GM19452 (cell line): ENCODE measurements around the gene SLC5A5.

Source experiments
- ATAC-seq: cut with Tn5 transposase; IDR thresholded peaks from one replicate; pipeline ENCODE4 v1.9.1; 2021; ENCODE audit not compliant: unreplicated experiment

Gene SLC5A5

DNA sequence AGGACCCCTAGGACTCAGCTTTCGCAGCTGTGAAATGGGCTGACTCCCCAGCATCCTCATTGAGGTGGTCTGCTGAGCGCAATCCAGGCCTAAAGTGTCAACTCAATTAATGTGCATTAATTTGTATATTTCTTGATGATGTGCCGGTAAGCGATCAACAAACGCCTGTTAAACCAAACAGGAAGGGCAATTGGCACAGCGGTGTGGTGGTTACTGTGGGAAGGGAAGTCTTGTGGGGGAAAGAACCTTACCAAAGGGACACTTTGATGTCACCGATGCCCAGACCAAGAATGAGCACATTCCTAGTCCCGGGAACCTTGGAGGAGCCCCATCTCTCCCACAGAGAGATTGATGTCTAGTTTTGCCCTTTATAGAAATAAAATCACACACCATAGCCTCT, 25.6 kb upstream of the SLC5A5 start:
- ATAC-seq: no peak

DNA sequence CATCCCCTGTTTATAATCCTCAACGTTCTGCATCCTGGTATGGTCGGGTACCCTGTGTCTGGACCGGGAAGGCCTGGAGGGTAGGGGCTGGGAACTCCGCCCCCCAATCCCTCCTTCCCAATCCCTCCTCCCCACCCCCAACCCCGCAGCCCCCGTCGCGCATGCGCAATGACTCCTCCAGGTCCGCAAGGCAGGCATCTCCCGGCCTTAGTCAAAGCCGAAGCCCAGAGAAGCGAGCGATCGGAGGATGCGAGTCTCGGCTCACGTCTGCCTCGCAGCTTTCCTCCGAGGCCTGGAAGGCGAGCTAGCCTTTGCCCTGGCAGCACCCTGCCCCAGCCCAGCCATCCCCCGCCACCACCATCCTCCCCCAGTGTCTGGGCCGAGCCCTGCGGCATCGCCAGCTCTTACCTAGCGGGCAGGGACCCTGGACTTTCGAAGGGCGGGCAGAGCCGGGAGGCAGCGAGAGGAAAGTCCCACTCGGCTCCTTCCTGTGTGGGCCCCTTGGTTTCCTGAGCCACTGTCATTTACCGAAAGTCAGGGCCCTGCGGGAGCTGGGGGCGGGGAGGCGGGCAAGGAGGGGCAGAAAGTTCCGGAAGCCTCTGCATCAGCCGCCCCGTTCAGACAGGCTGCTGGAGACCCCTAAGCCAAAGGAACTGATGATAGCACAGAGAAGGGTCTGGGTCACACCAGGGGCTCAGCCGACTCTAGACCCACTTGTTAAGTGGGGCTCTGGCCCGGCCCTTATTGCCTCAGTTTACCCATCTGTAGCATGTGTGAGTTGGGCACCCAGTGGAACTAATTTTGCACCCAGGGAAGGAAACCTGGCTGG, 24.0 kb upstream of the SLC5A5 start, which contains the start of gene JAK3:
TSS of gene JAK3 (minus strand) at position 445 of the 829 bp plus-strand sequence. CDS start 3,565 bp downstream, outside the sequence.
- peak; percentile 57 for ATAC-seq

GRCh38 chr19:17848595-17849292, 23.0 kb upstream of the SLC5A5 start:
- ATAC-seq: no peak

DNA sequence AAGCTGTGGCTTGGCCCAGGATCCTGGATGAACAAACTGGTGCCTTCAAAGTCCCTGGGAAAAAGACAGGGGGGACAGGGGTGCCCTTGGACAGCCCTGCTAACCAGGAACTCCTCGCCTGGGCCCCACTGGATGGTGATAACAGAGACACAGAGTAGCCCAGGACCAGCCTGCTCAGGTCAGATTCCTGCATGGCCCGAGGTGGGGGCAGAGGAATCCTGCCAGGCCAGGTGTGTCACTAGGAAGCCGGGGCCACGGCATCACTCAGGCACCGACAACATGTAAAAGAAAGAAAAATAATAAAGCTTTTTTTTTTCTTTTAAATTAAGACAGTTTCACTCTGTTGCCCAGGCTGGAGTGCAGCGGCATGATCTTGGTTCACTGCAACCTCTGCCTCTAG, 17.7 kb upstream of the SLC5A5 start:
- ATAC-seq: no peak

GRCh38 chr19:17855280-17856152, 16.2 kb upstream of the SLC5A5 start:
- ATAC-seq: no peak

DNA sequence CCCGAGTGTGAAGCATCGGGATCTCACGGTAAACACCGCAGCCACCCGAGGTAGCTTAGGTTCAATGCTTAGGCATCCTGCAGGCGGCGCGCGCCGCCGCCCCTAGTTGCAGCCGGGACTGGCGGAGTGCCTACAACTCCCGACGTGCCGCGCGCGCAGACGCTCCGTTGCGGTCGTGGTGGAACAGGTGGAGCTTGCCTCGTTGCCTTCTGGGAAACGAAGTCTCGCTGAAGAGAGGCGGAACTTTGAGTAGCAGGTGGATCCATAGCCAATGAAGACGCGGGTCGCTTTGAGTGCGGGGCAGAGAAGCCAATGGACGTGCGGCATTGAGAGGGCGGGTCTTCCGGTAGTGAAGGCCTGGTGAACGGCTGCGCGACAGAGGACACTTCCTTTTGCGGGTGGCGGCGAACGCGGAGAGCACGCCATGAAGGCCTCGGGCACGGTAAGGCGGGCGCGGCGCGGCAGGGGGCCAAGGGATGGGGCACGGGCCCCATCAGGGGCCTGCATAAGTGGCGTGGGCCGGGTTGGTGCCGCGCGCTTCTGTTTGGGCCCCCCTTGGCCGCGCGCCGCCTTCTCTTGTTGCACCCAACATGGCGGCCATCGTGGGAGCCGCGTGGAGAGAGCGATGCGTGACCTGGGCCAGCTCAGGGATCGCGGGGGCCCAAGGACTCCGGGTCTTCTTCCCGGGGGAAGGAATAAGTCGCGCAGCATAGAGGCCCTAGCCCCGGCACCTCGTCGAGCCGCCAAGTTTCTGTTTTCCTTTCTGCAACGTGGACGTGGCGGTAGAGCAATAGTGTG, 12.0 kb upstream of the SLC5A5 start, which contains the start of gene RPL18A:
TSS of gene RPL18A (plus strand) at position 378 of the 798 bp plus-strand sequence. CDS start at position 425, 47 bp downstream.
- ATAC-seq: peak; percentile 91

DNA sequence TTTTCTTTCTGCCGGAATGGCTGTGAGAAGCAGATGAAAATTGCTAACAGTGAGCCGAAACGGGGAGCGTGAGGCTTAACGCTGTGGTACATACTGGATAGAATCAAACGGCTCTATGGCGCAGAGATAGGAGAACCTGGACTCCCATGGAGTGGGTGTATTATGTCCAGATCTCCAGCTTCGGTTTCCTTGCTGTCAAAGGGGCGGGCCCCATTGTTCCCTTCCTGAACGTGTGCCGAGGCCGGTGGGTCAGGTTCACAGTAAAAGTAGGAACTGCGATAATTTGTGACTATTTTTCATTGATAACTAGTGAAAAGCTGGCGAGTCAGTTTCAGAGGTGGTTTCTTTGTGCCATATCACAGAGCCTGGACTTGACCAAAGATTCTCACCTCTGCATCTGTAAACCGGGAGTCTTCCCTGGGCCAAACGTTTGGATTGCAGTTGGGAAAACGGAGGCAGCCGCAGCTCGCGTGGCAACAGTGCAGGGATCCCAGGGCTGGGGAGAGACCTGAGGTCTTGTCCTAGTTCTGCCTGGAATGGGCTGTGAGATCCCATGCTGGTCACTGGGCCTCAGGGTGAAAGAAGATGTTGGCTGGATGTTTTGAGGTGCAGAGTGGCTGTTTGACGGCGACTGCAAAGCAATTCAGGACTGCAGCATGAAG, 11.3 kb upstream of the SLC5A5 start:
- ATAC-seq: no peak

- no peak for ATAC-seq
These were observed 10.8 kb upstream of the SLC5A5 start for GRCh38 chr19:17860993-17861360.

GRCh38 chr19:17861542-17862402, 10.0 kb upstream of the SLC5A5 start:
- no peak for ATAC-seq

GRCh38 chr19:17862711-17863519, 8.8 kb upstream of the SLC5A5 start:
- no peak for ATAC-seq

GRCh38 chr19:17863520-17864182, 8.1 kb upstream of the SLC5A5 start:
- ATAC-seq: no peak

- ATAC-seq: no peak
These were observed 6.1 kb upstream of the SLC5A5 start for GRCh38 chr19:17865364-17866311.

GRCh38 chr19:17866312-17866963, 5.3 kb upstream of the SLC5A5 start:
- ATAC-seq: no peak

DNA sequence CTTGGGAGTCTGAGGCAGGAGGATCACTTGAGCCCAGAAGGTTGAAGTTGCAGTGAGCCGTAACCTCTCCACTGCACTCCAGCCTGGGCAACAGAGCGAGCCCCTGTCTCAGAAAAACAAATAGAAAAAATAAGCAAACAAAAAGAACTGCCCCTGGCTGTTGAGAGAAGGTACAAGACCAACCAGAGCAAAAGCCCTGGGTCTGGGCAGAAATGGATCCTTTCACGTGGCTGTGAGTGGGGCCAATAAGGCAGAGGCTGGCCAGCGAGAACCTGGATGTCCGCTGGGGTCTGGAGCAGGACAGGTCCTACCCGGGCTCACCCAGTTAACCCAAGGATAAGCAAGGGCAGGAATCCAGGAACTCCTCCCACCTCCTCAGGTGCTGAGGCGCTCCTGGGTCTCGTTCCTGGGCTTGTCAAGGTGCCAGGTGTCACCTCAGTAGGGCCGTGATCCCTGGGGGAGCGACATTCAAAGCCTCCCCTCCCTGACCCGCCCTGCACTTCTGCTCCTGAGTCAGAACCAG, 4.7 kb upstream of the SLC5A5 start:
- ATAC-seq: no peak

DNA sequence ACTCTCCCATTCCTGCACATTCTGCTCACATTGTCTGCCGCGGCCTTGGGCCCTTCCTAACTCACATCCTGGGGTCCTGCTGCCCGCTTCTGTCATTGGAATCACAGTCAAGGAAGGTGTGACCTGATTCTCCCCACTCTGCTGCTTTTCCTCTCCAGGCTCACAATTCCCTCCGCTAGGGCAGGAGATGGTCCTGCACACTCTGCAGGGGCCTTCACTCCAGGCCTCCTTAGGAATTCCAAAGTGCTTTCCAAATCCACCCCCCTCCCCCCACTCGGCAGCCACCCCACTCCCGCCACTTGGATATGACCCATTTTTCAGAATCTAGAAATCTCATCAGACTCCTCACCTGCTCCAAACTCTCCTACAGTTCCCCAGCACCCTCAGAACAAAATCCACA, 3.1 kb upstream of the SLC5A5 start:
- ATAC-seq: no peak
